Activated B cell treated with CpG ODN at 0.5 μM for 24 hours (primary cell): ENCODE results near the gene UROS. TPM values are rescaled to one million over a fixed set of nuclear protein-coding genes. Genes with fewer than 3 reads are reported as not detected.

Experiments used
- ATAC-seq: fragments of 200-7000 bp; cut with Tn5 transposase; one replicate; pipeline ENCODE4 v1.10.0; 2021; ENCODE audit warnings: low read depth, mild to moderate bottlenecking, moderate library complexity
- CTCF ChIA-PET: fragments of 350-600 bp; sonication (Branson Sonifier 250); formaldehyde crosslinking; loops from one replicate; lab custom pipeline; 2021; ENCODE audit warnings: antibody characterized with exemption; lab: Charles Lee
- POLR2A ChIA-PET: fragments of 350-600 bp; sonication (Branson Sonifier 250); formaldehyde crosslinking; loops from one replicate; lab custom pipeline; 2021; ENCODE audit warnings: antibody characterized with exemption; lab: Charles Lee
- DNase-seq: peaks from one replicate; pipeline ENCODE4 v3.0.0; 2022
- H3K27ac Mint-ChIP-seq: one replicate; pipeline ENCODE4 v1.8.0; 2020; ENCODE audit warnings: mixed read lengths
- H3K27me3 Mint-ChIP-seq: one replicate; pipeline ENCODE4 v1.8.0; 2021; ENCODE audit warnings: mixed read lengths
- H3K36me3 Mint-ChIP-seq: one replicate; pipeline ENCODE4 v1.8.0; 2021; ENCODE audit warnings: low read depth, mixed read lengths
- H3K4me1 Mint-ChIP-seq: one replicate; pipeline ENCODE4 v1.8.0; 2021; ENCODE audit warnings: mixed read lengths
- H3K4me3 Mint-ChIP-seq: one replicate; pipeline ENCODE4 v1.8.0; 2020; ENCODE audit warnings: mild to moderate bottlenecking, mixed read lengths
- H3K9me3 Mint-ChIP-seq: one replicate; pipeline ENCODE4 v1.8.0; 2020; ENCODE audit warnings: mixed read lengths
- CTCF ChIP-seq: fragments of 200-600 bp; IDR thresholded peaks from one replicate; pipeline ENCODE4 v1.8.0; 2022; ENCODE audit warnings: antibody characterized with exemption, mild to moderate bottlenecking
- intact Hi-C: fragments of 100-400 bp; cut with micrococcal nuclease; formaldehyde crosslinking; loops from one replicate; pipeline ENCODE4 v1.15.1; 2024
- total RNA-seq: library from RNA; stranded (reverse); gene quantifications from 2 replicates; pipeline ENCODE4 v1.2.3, GENCODE V29; 2022

The UROS gene
- total RNA-seq, 1 donor from 2014 or later: 34.9 TPM

- Mint-ChIP-seq H3K27ac (no peak overlapping the region), H3K9me3 (no peaks in the 10 kb centered on the region), H3K36me3 (peaks cover 71% of the 10 kb centered on the region), H3K4me3 (no peak overlapping the region), H3K27me3 (no peaks in the 10 kb centered on the region), H3K4me1 (no peaks in the 10 kb centered on the region)
- CTCF ChIA-PET: no interaction called here
- TF ChIP-seq CTCF: no peak
- POLR2A ChIA-PET: no interaction called here
- no peak for DNase-seq
- intact Hi-C loops: no loop called here
- no peak for ATAC-seq
Observed at GRCh38 chr10:125795128-125795527, 27.9 kb downstream of the UROS start.

- CTCF ChIA-PET: no interaction called here
- no peak for TF ChIP-seq CTCF
- Mint-ChIP-seq H3K27ac (no peak overlapping the region), H3K27me3 (no peaks in the 10 kb centered on the region), H3K4me3 (no peak overlapping the region), H3K9me3 (no peaks in the 10 kb centered on the region), H3K4me1 (no peaks in the 10 kb centered on the region), H3K36me3 (peaks cover 76% of the 10 kb centered on the region)
- POLR2A ChIA-PET: no interaction called here
- no peak for DNase-seq
- intact Hi-C loops: no loop called here
- ATAC-seq: no peak
Observed at GRCh38 chr10:125792342-125793300, 30.4 kb downstream of the UROS start.

- Mint-ChIP-seq H3K9me3 (no peaks in the 10 kb centered on the region), H3K4me3 (no peak overlapping the region), H3K36me3 (peaks cover 52% of the 10 kb centered on the region), H3K4me1 (no peaks in the 10 kb centered on the region), H3K27ac (no peak overlapping the region), H3K27me3 (no peaks in the 10 kb centered on the region)
- POLR2A ChIA-PET: no interaction called here
- TF ChIP-seq CTCF: no peak
- intact Hi-C loops: no loop called here
- CTCF ChIA-PET: no interaction called here
- DNase-seq (no peak), ATAC-seq (no peak)
Observed at GRCh38 chr10:125788156-125789034, 34.7 kb downstream of the UROS start.

GRCh38 chr10:125785791-125786190, 37.3 kb downstream of the UROS start:
- TF ChIP-seq CTCF: no peak
- intact Hi-C loops: no loop called here
- no peak overlapping the region for H3K4me3 Mint-ChIP-seq
- H3K4me1 Mint-ChIP-seq: no peaks in the 10 kb centered on the region
- no peak for DNase-seq
- CTCF ChIA-PET: no interaction called here
- peaks cover 31% of the 10 kb centered on the region for H3K36me3 Mint-ChIP-seq
- POLR2A ChIA-PET: no interaction called here
- no peaks in the 10 kb centered on the region for H3K9me3 Mint-ChIP-seq
- ATAC-seq: no peak
- no peaks in the 10 kb centered on the region for H3K27me3 Mint-ChIP-seq
- no peak overlapping the region for H3K27ac Mint-ChIP-seq

- TF ChIP-seq CTCF: no peak
- DNase-seq (no peak), ATAC-seq (no peak)
- H3K27ac Mint-ChIP-seq: no peak overlapping the region
- peaks cover 18% of the 10 kb centered on the region for H3K36me3 Mint-ChIP-seq
- H3K9me3 Mint-ChIP-seq: no peaks in the 10 kb centered on the region
- CTCF ChIA-PET: no interaction called here
- H3K4me1 Mint-ChIP-seq: no peaks in the 10 kb centered on the region
- intact Hi-C loops: no loop called here
- H3K4me3 Mint-ChIP-seq: no peak overlapping the region
- POLR2A ChIA-PET: no interaction called here
- no peaks in the 10 kb centered on the region for H3K27me3 Mint-ChIP-seq
Observed at GRCh38 chr10:125783957-125784356, 39.1 kb downstream of the UROS start.
